Thyroid gland (tissue), 4 donors: Measurements from ENCODE around the gene PPP1R9A.

ENCODE experiments used
- CTCF ChIP-seq, 6 experiments: fragments of 200-600 bp in 3 of 6; fragments of 450-650 bp in 3 of 6; sonication (generic) in 3 of 6; IDR thresholded peaks; one replicate each; pipeline ENCODE4 v1.5.1; 2016 to 2019; ENCODE audit warnings: antibody characterized with exemption in 6 of 6, mild to moderate bottlenecking in 2 of 6, inconsistent platforms in 1 of 6, moderate library complexity in 1 of 6
- POLR2A ChIP-seq, 2 donors: fragments of 450-650 bp; IDR thresholded peaks; one replicate each; pipeline ENCODE4 v1.6.1; 2017; ENCODE audit warnings: antibody characterized with exemption in 2 of 2, mild to moderate bottlenecking in 2 of 2, moderate library complexity in 1 of 2

- TF ChIP-seq CTCF (IDR thresholded peaks at IDR 0.05) (no peak), POLR2A (IDR thresholded peaks at IDR 0.05) (no peak)
Measured at GRCh38 chr7:95295397-95295796, 388.0 kb downstream of the PPP1R9A start.
